GM21529 (cell line): Measurements from ENCODE around the gene MBNL1.
"Not testable (repeated sequence)": the region's sequence is repeated elsewhere in the genome, so short reads cannot be mapped to it uniquely, and the experiment has no call there.

Experiments
- ATAC-seq: cut with Tn5 transposase; IDR thresholded peaks from one replicate; pipeline ENCODE4 v1.9.1; 2021; ENCODE audit not compliant: unreplicated experiment

Gene MBNL1

GRCh38 chr3:152438181-152438580, 169.5 kb downstream of the MBNL1 start:
- no peak for ATAC-seq

- no peak for ATAC-seq
Measured at GRCh38 chr3:152438706-152439105, 170.0 kb downstream of the MBNL1 start.

- ATAC-seq, result not testable (repeated sequence)
Measured at GRCh38 chr3:152440243-152440642, 171.5 kb downstream of the MBNL1 start.

- ATAC-seq, result peak; percentile 54
Measured at GRCh38 chr3:152443212-152444023, 174.7 kb downstream of the MBNL1 start.

- ATAC-seq, result no peak
Measured at GRCh38 chr3:152444029-152444641, 175.4 kb downstream of the MBNL1 start.

- no peak for ATAC-seq
Measured at GRCh38 chr3:152445212-152445611, 176.5 kb downstream of the MBNL1 start.

GRCh38 chr3:152446495-152446894, 177.8 kb downstream of the MBNL1 start:
- no peak for ATAC-seq

- no peak for ATAC-seq
Measured at GRCh38 chr3:152447511-152447910, 178.8 kb downstream of the MBNL1 start.

GRCh38 chr3:152448091-152448490, 179.4 kb downstream of the MBNL1 start:
- no peak for ATAC-seq

- ATAC-seq, result no peak
Measured at GRCh38 chr3:152452318-152452717, 183.6 kb downstream of the MBNL1 start.

GRCh38 chr3:152454076-152454875, 185.5 kb downstream of the MBNL1 start:
- no peak for ATAC-seq

- ATAC-seq, result no peak
Measured at GRCh38 chr3:152455989-152456388, 187.3 kb downstream of the MBNL1 start.

GRCh38 chr3:152457500-152458375, 189.0 kb downstream of the MBNL1 start:
- no peak for ATAC-seq

GRCh38 chr3:152458376-152459117, 189.8 kb downstream of the MBNL1 start:
- no peak for ATAC-seq

- no peak for ATAC-seq
Measured at GRCh38 chr3:152459118-152459515, 190.4 kb downstream of the MBNL1 start.

- no peak for ATAC-seq
Measured at GRCh38 chr3:152459572-152459971, 190.8 kb downstream of the MBNL1 start.

GRCh38 chr3:152460936-152461335, 192.2 kb downstream of the MBNL1 start:
- no peak for ATAC-seq

- no peak for ATAC-seq
Measured at GRCh38 chr3:152461460-152461859, 192.7 kb downstream of the MBNL1 start.

- peak; percentile 36 for ATAC-seq
Measured at GRCh38 chr3:152466784-152467183, 198.1 kb downstream of the MBNL1 start.
